Measurements from ENCODE around the gene SECISBP2.
"Not testable (repeated sequence)": the region's sequence is repeated elsewhere in the genome, so short reads cannot be mapped to it uniquely, and the experiment has no call there.

SECISBP2 gene

DNA sequence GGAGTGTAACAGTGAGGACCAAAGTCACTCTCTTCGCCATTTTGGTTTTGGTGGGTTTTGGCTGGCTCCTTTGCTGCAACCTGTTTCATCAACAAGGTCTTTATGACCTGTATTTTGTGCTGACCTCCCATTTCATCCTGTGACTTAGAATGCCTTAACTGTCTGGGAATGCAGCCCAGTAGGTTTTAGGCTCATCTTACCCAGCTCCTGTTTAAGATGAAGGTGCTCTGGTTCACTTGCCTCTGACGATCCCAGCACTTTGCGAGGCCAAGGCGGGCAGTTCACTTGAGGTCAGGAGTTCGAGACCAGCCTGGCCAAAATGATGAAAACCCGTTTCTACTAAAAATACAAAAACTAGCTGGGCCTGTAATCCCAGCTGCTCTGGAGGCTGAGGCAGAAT is 9.1 kb upstream of the SECISBP2 start:
- in situ Hi-C loops (cut with MboI; ENCODE audit: low sequenced_read_pairs): no loop called here

DNA sequence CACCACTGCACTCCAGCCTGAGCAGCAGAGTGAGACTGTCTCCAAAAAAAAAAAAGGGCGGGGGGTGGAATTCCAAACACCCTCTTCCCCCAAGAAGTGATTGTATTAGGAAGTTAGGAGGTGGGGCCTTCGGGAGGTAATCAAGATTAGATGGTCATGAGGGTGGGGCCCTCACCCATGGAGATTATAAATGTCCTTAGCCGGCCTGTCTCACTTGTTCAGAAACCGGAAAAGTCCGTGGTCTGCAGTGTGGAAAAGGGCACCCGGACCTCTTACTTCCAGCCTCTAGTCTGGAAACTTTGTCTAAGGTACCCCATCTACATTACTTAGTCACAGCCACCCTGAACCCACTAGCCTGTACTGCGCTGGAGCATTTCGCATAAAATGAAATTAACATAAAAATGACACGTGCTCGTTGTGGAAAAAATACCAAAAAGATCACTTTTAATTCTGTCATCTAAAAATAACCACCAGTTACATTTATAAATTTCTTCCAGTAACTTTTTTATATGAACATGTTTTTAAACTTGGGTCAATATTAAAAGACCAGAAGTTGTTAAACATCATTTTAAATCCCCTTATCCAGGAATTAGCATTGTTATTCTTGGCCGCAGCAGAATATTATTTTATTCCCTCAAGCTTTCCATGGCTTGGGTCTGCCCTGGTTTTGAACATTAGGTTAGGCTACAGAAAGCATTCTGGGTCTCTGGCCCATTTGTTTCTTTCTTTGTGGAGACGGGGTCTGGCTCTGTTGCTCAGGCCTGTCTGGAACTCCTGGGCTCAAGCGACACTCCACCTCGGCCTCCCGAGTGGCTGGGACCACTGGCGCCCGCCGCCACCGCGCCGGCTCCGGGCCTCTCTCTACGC is 8.5 kb upstream of the SECISBP2 start:
- in situ Hi-C loops (cut with MboI; ENCODE audit: low sequenced_read_pairs): no loop called here

DNA sequence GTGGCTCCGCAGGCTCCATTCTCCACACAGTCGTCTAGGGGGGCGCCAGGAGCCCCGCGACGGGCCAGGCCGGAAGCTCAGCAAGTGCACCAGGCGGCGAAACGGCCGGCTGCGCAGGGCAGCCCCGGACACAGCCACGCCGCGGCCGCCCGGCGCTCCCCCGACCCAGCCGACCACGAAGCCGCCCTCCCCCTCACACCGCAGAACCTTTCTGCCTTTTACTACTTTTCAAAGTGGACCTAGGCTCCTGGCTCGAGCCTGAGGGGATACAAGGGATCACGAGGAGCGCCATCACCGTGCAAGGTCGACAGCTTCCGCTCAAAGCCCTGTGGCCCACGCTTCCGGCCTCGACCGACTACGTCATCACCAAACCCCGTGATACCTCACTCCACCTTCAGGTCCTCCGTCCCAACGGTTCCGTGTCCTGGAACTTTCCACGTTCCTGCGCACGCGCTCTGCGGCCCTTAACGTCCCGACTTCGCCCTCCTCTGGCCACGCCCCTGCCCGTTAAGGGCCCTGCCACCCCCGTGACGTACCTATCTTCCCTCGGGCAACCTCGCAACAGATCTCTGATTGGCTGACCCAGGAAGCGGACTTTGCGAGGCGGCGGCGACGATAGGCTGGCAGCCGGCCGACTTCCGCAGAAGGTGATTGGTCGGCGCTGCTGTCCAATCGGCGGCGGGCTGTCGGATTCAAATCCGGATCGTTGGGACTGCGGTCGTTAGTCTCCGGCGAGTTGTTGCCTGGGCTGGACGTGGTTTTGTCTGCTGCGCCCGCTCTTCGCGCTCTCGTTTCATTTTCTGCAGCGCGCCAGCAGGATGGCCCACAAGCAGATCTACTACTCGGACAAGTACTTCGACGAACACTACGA is 7.6 kb upstream of the SECISBP2 start, which contains the start of gene CKS2:
TSS of gene CKS2 (plus strand) at position 721 of the 871 bp plus-strand sequence. CDS start at position 819, 98 bp downstream.
- in situ Hi-C loops (cut with MboI; ENCODE audit: low sequenced_read_pairs): no loop called here

DNA sequence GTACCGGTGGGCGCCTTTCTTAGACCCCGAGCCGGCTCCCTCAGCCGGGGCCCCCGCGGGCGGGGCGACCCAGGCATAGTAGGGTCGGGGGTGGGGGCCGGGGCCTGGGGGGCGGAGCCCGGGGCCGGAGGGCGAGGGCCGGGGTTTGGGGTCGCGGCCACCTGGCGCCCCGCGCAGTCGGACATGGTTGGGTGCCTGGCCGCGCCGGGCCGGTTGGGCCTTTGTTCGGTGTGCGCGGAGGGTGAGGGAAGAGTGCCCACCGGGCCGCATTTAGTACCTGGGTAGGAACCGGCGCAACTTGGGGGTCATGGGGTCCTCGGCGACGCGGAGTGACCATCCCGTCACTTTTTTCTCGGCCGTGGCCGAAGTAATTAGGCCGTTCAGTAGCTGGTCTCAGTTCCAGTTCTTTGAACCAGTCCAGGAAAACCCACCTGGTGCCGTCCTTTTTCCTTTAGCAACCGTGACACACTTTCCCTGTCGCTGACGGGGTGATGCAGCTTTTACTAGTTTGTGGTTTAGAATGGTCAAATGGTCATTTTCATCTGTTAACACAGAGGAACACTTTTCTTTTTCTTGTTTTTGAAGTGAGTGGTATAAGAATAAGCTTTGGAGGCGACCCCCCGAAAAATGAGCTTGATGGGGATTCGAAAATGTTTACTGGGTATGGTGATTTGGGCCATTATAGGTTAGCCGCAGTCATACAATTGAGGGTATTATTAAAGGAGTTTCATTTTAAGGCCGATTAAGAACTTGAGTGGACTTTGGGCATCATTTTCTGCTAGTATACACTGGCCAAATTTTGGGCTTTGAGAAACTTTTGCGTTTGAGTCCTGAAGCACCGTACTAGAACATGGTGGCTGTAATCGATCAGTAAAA is 6.7 kb upstream of the SECISBP2 start:
- in situ Hi-C loops (cut with MboI; ENCODE audit: low sequenced_read_pairs): no loop called here

DNA sequence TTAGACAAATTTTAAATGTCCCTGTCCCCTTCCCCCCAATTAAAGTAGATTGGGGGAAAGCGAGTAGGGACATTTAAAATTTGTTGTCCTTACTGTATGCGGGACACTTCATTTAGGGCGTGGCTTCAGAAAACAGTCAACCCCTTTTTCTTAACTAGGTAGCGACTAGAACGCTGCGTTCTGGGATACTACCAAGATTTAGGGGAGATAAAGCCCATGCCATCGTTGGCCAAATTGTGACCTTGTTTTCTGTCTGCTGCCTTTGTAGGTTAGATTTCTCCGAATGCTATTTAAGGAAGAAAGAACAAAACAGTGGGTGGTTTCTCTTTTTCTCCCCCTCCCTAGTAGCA is 6.1 kb upstream of the SECISBP2 start:
- in situ Hi-C loops (cut with MboI; ENCODE audit: low sequenced_read_pairs): no loop called here

DNA sequence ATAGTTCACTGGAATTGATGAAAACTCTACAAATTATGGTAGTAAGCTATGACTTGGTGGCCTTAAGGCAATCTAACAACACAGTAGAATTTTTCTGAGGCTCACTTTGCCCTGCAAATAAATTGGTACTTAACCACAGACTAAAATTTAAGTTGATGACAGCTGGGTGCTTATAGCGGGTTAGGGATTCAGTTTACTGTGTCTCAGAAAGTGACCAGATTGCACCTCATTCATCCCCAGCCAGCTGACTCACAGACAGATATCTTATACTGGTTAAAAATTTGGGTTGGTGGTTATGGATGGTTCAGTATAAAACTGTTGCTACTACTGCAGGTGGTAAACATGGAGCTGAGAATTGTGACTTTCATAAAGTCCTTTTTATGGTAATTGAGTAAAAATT is 4.5 kb upstream of the SECISBP2 start:
- in situ Hi-C loops (cut with MboI; ENCODE audit: low sequenced_read_pairs): no loop called here

DNA sequence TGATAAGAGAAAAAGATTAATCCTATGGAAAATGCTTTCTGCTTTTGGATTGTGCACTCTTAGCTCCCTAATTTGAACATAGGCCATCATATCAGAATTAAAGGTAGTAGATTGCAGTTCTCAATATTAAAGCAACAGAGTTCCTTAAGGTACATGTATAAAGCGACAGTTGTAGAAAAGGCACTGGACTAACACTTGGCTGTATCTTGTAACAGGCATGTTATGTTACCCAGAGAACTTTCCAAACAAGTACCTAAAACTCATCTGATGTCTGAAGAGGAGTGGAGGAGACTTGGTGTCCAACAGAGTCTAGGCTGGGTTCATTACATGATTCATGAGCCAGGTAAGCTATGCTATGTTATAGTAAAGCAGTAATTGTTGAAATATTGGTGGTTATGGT is 3.3 kb upstream of the SECISBP2 start:
- in situ Hi-C loops (cut with MboI; ENCODE audit: low sequenced_read_pairs): no loop called here

DNA sequence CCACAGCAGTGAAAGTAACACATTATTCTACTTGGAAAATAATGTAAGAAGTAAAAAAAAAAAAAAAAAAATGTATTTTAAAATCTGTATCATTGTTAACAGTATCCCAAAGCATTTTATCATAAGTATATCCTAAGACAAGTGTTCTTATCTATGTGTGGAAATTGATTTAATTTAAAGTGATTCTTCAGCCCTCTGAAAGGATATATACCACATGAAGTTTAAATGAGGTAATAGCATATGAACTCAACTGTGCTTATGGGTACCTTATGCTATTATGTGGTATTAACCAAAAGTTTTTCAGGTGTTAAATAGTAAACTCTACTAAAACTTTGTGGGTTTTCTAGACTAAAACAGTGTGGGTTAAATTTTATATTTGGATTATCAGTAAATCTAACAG is 2.8 kb upstream of the SECISBP2 start:
- in situ Hi-C loops (cut with MboI; ENCODE audit: low sequenced_read_pairs): no loop called here

DNA sequence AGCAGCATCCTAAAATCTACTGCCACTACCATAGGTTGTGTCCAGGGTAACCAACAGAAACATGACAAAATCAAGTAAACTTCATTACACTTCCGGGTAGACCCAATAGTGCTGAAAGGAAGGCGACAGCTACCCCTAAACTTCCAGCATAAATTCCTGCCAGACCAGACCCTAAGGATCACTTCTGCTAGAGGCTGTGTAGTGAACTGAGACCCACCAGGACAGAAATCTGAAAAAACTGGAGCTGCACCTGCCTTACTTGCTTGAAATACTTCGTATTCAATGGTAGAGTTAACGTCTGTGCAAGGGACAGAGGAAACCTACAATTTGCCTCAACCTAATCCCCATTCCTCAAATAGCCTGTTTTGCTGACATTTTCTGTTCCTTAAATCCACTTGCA is 1.0 kb upstream of the SECISBP2 start:
- in situ Hi-C loops (cut with MboI; ENCODE audit: low sequenced_read_pairs): no loop called here

DNA sequence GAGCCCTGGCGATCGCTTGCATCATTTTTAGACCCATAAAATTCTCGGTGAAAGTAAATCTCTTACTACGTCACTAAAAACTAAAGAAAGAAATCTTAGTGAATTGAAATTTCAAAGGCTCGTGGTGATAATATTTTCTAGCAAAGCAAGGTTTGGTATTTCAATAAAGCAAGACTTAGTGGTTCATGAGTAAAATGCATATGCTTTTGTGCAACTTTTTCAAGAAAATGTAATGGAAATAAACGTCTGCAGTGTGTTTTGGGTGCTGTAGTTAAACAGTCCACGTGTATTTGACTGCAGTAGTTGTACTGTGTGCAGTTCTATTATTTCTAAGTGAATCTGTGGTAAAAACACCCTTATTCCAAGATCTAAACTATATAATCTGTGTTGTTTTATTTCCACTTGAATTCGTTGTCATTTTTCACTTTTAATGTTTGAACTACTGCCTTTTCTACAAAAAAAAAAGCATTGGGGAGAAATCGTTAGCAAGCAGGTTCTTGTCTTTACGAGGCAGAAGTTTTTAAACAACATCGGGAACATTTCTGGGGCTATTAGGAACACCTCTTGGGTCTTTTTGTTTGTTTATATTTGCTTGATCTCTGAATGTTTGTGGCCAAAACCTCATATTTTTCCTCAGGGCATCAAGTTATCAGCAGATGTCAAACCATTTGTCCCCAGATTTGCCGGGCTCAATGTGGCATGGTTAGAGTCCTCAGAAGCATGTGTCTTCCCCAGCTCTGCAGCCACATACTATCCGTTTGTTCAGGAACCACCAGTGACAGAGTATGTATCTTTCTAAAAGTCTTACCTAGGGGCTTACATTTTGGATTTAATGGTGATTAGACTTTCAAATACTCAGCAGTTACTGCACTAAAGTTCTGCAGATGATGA is 960 bp downstream of the SECISBP2 start:
- in situ Hi-C loops (cut with MboI; ENCODE audit: low sequenced_read_pairs): no loop called here

DNA sequence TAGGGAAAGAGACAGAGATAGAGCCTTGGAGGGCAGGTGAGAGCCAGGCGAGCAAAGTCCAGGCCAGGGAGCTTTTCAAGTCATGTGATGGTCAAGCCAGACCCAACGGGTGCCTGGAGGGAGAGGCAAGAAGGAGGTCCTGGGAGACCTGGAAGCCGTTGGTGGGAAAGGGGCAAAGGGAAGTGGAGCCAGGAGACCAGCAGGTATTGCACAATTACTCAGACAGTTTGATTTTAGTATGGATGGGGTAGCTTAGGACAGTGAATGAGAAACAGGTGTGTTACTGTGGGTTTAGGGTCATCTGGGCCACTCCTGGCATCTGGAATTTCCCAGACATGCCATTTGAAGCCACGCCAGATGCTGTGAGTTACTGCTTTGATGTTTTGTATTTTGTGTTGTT is 5.1 kb downstream of the SECISBP2 start:
- in situ Hi-C loops (cut with MboI; ENCODE audit: low sequenced_read_pairs): no loop called here

DNA sequence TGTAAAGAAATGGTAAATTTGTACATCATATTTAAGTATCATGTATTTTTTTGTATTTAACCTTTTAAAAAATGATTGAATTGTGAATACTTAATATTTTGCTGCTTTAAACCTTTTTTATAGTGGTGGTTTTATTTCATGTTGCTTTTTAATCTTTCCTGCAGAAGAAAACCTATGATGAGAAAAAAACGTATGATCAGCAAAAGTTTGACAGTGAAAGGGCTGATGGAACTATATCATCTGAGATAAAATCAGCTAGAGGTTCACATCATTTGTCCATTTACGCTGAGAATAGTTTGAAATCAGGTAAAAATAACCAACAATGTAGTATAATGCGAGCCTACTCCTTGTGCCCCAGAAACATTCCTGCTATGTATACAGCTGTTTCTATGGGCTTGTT is 7.4 kb downstream of the SECISBP2 start:
- in situ Hi-C loops (cut with MboI; ENCODE audit: low sequenced_read_pairs): no loop called here

DNA sequence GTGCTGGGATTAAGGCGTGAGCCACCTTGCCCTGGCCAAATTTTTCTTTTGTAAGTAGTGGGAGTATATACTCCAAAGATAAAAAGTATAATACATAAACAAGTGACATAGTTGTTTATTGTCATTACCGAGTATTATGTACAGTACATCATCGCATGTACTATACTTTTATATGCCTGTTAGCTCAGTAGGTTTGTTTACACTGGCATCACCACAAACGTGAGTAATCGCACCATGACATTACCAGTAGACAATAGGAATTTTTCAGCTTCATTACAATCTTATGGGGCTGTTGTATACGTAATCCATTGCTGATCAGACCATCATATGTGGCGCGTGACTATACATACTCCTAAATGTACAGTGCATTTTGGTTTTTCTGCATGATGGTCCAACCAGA is 9.8 kb downstream of the SECISBP2 start:
- in situ Hi-C loops (cut with MboI; ENCODE audit: low sequenced_read_pairs): no loop called here

DNA sequence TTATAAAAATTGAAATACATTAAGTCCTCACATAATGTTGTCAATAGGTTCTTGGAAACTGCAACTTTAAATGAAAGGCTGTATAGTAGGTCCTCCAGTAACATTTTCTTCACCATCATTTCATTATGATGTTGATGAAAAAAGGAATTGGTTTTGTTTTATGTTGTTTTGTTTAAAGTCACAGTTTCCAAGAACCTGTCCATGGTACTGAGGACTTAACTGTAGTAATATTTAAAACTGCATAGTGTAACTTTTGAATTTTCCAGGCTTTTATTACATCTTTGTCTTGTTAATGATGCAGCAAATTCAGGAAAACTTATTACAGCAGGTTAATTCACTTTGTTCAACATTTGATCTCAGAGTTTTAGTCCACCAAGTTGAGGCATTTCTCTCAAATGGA is 11.6 kb downstream of the SECISBP2 start:
- in situ Hi-C loops (cut with MboI; ENCODE audit: low sequenced_read_pairs): no loop called here

DNA sequence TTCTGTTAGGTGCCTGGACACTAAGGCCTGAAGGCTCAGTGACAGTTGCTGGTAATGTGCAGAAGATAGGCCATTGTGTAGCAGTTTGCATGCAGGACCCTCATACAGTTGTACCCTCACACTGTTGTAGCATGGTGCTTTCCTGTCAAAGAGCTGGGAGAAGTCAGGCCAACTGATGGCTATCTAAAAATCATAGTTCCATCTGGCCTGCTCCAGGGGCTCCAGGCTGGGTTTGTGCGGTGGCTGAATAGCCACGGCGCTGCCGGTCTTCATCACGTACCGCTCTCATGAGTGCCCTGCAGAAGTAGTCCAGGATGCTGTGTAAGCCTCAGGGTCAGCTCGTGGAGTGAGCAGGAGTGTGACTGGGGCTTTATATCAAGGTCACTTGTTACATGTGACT is 12.2 kb downstream of the SECISBP2 start:
- in situ Hi-C loops (cut with MboI; ENCODE audit: low sequenced_read_pairs): no loop called here

DNA sequence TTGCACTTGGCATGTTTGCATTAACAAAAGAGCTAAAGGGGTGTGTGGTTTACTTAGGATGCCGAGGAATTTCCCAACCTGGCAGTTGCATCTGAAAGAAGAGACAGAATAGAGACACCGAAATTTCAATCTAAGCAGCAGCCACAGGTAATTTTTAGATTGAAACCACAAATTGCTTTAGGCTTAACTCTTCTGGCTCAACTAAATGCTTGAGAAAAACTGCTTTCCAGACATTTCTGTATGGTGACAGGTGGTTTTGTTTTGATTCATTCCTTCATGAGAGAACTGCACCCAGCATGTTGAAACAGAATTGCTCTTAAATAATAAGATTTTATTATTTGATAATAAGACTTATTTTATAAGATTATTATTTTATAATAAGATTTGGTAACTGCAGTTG is 21.5 kb downstream of the SECISBP2 start:
- in situ Hi-C loops (cut with MboI; ENCODE audit: low sequenced_read_pairs): no loop called here

DNA sequence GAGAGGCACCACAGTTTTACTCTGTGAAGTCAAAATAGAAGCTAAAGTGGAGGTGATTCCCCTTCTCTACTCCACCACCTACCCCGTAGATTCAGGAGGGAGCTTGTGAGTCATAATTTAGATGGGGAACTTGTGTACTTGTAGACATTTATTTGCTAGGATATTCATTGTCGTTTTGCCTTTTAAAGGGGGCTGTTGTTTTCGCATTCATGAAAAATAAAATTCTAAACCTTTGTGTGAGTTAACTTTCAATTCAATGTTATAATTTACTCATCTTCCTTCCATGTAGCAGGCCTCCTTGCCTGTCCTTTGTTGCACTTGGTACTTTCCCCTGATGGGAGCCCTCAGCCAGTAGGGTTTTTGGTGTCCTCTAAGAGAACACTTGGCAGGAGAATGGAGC is 22.0 kb downstream of the SECISBP2 start:
- in situ Hi-C loops (cut with MboI; ENCODE audit: low sequenced_read_pairs): no loop called here

DNA sequence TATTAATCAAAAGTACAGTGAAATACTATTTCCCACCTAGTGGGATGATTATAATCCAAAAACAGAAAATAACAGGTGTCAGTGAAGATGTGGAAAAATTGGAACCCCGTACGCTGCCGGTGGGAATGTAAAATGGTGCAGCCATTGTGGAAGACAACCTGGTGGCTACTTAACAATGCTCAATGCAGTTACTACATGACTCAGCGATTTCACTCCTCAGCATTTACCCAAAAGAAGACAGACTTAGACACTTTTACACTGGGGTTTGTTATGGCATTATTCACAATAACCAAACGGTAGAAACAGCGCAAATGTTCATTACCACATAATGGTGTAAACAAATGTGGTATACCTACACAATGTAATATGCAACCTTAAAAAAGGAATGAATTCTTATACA is 23.9 kb downstream of the SECISBP2 start:
- in situ Hi-C loops (cut with MboI; ENCODE audit: low sequenced_read_pairs): no loop called here

DNA sequence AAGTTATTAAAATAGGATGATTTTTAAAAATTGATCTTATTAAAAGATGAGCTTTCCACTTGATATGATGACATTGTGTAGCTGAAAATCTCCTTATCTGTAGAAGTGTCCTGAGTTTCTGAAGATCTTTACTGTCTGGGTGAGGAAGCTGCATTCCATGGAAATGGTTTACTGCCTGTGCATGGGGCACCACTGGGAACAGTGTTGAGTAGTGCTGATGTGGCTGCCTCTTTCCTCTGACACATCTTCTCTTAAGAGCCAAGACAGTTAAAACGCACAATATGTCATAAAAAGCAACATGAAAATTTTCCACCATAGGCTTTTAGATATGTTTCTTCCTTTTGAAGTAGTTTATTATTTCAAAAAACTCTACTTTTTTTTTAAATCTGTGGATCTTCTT is 24.6 kb downstream of the SECISBP2 start:
- in situ Hi-C loops (cut with MboI; ENCODE audit: low sequenced_read_pairs): no loop called here

DNA sequence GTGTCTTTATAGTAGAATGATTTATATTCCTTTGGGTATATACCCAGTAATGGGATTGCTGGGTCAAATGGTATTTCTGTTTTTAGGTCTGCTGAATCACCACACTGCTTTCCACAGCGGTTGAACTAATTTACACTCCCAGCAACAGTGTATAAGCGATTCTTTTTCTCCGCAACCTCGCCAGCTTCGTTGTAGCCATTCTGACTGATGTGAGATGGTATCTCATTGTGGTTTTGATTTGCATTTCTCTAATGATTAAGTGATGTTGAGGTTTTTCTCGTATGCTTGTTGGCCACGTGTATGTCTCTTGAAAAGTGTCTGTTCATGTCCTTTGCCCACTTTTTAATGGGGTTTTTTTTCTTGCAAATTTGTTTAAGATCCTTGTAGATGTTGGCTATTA is 25.5 kb downstream of the SECISBP2 start:
- in situ Hi-C loops (cut with MboI; ENCODE audit: low sequenced_read_pairs): not testable (repeated sequence)

Data from hTERT RPE-1 (cell line).